Measurements from ENCODE around the gene FAM110C.

GRCh38 chr2:84121-84520 is 37.8 kb upstream of the FAM110C start:
- TF ChIP-seq, protein P1, sequence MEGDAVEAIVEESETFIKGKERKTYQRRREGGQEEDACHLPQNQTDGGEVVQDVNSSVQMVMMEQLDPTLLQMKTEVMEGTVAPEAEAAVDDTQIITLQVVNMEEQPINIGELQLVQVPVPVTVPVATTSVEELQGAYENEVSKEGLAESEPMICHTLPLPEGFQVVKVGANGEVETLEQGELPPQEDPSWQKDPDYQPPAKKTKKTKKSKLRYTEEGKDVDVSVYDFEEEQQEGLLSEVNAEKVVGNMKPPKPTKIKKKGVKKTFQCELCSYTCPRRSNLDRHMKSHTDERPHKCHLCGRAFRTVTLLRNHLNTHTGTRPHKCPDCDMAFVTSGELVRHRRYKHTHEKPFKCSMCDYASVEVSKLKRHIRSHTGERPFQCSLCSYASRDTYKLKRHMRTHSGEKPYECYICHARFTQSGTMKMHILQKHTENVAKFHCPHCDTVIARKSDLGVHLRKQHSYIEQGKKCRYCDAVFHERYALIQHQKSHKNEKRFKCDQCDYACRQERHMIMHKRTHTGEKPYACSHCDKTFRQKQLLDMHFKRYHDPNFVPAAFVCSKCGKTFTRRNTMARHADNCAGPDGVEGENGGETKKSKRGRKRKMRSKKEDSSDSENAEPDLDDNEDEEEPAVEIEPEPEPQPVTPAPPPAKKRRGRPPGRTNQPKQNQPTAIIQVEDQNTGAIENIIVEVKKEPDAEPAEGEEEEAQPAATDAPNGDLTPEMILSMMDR (IDR thresholded peaks at IDR 0.05; ENCODE audit: low read length) = no peak
- TF ChIP-seq EZH2phosphoT487 (IDR thresholded peaks at IDR 0.05; ENCODE audit: low read length) = no peak

All from MM.1S (cell line).